ENCODE results near the gene ZNF488.

The ZNF488 gene

GRCh38 chr10:47349941-47350371 lies 34.1 kb downstream of the ZNF488 start:
- no peak for TF ChIP-seq CTCF (IDR thresholded peaks at IDR 0.05; ENCODE audit: low read length, missing control alignments)
- no peak overlapping the region for H3K4me3 ChIP-seq (replicated peaks; ENCODE audit: low read depth, low read length)
- DNase-seq (ENCODE audit: low read depth), result no peak

GRCh38 chr10:47349516-47349915 lies 34.6 kb downstream of the ZNF488 start:
- no peak overlapping the region for H3K4me3 ChIP-seq (replicated peaks; ENCODE audit: low read depth, low read length)
- DNase-seq (ENCODE audit: low read depth), result no peak
- no peak for TF ChIP-seq CTCF (IDR thresholded peaks at IDR 0.05; ENCODE audit: low read length, missing control alignments)

GRCh38 chr10:47348661-47349470 lies 35.2 kb downstream of the ZNF488 start:
- no peak for DNase-seq (ENCODE audit: low read depth)
- TF ChIP-seq CTCF (IDR thresholded peaks at IDR 0.05; ENCODE audit: low read length, missing control alignments), result no peak
- no peak overlapping the region for H3K4me3 ChIP-seq (replicated peaks; ENCODE audit: low read depth, low read length)

- H3K4me3 ChIP-seq (replicated peaks; ENCODE audit: low read depth, low read length), result no peak within 1 kb of the TSS
- DNase-seq (ENCODE audit: low read depth), result no peak
- no peak for TF ChIP-seq CTCF (IDR thresholded peaks at IDR 0.05; ENCODE audit: low read length, missing control alignments)
Measured at GRCh38 chr10:47348138-47348651, 35.9 kb downstream of the ZNF488 start, which contains the start of gene RBP3. TSS of gene RBP3 (plus strand) at chr10:47348363. CDS start at chr10:47348485, 122 bp downstream.

- TF ChIP-seq CTCF (IDR thresholded peaks at IDR 0.05; ENCODE audit: low read length, missing control alignments), result no peak
- no peak overlapping the region for H3K4me3 ChIP-seq (replicated peaks; ENCODE audit: low read depth, low read length)
- no peak for DNase-seq (ENCODE audit: low read depth)
Measured at GRCh38 chr10:47347303-47347675, 36.8 kb downstream of the ZNF488 start.

GRCh38 chr10:47346581-47347302 lies 37.4 kb downstream of the ZNF488 start:
- TF ChIP-seq CTCF (IDR thresholded peaks at IDR 0.05; ENCODE audit: low read length, missing control alignments), result no peak
- no peak overlapping the region for H3K4me3 ChIP-seq (replicated peaks; ENCODE audit: low read depth, low read length)
- DNase-seq (ENCODE audit: low read depth), result no peak
